NCI-H2107 (cell line): ENCODE data around the gene BID.

Source experiments
- DNase-seq: peaks from one replicate; lab custom pipeline; 2025; lab: John Stamatoyannopoulos, UW

BID gene

GRCh38 chr22:17803609-17804270 is 29.5 kb upstream of the BID start:
- no peak for DNase-seq

GRCh38 chr22:17802822-17803221 is 28.6 kb upstream of the BID start:
- no peak for DNase-seq

GRCh38 chr22:17802411-17802810 is 28.1 kb upstream of the BID start:
- DNase-seq, result no peak

- DNase-seq, result no peak
These were observed 23.7 kb upstream of the BID start for GRCh38 chr22:17797721-17798559.

- no peak for DNase-seq
These were observed 22.4 kb upstream of the BID start for GRCh38 chr22:17796695-17797094.

GRCh38 chr22:17795661-17796548 is 21.6 kb upstream of the BID start:
- no peak for DNase-seq

GRCh38 chr22:17794726-17795542 is 20.7 kb upstream of the BID start:
- no peak for DNase-seq

GRCh38 chr22:17792854-17793434 is 18.7 kb upstream of the BID start:
- DNase-seq, result no peak

GRCh38 chr22:17792299-17792698 is 18.0 kb upstream of the BID start:
- no peak for DNase-seq

GRCh38 chr22:17791196-17791595 is 16.9 kb upstream of the BID start:
- no peak for DNase-seq

GRCh38 chr22:17789379-17790200 is 15.3 kb upstream of the BID start:
- no peak for DNase-seq

- DNase-seq, result no peak
These were observed 14.5 kb upstream of the BID start for GRCh38 chr22:17788528-17789378.

GRCh38 chr22:17787716-17788330 is 13.6 kb upstream of the BID start:
- no peak for DNase-seq

GRCh38 chr22:17787241-17787640 is 13.0 kb upstream of the BID start:
- no peak for DNase-seq

- DNase-seq, result no peak
These were observed 12.3 kb upstream of the BID start for GRCh38 chr22:17786435-17787161.

- DNase-seq, result no peak
These were observed 11.2 kb upstream of the BID start for GRCh38 chr22:17785185-17786184.

GRCh38 chr22:17784776-17785175 is 10.5 kb upstream of the BID start:
- no peak for DNase-seq
